DND-41 (cell line): Measurements from ENCODE around the gene WDR62.

Experiments
- ATAC-seq: fragments of 200-7000 bp; cut with Tn5 transposase; 3 replicates; pipeline ENCODE4 v1.9.1; 2021; ENCODE audit warnings: low read depth; ENCODE audit not compliant: insufficient read depth
- DNase-seq: peaks from one replicate; pipeline ENCODE4 v3.0.0-alpha.2; 2020
- H2AFZ ChIP-seq: 2 replicates; pipeline ENCODE4 v1.6.0; 2012; ENCODE audit warnings: low read depth, low read length
- H3K27ac ChIP-seq: 2 replicates; pipeline ENCODE4 v1.5.1; 2012; ENCODE audit warnings: low read length, inconsistent platforms
- H3K27me3 ChIP-seq: fragments of 200-600 bp; sonication (generic); 2 replicates; pipeline ENCODE4 v1.6.0; 2012; ENCODE audit warnings: low read length, mild to moderate bottlenecking, inconsistent platforms; ENCODE audit not compliant: insufficient read depth, poor library complexity
- H3K36me3 ChIP-seq: 2 replicates; pipeline ENCODE4 v1.5.1; 2012; ENCODE audit warnings: low read length, inconsistent platforms; ENCODE audit not compliant: insufficient read depth
- H3K4me1 ChIP-seq: 2 replicates; pipeline ENCODE4 v1.5.1; 2012; ENCODE audit warnings: mild to moderate bottlenecking, low read length; ENCODE audit not compliant: insufficient read depth
- H3K4me2 ChIP-seq: 2 replicates; pipeline ENCODE4 v1.6.0; 2012; ENCODE audit warnings: mild to moderate bottlenecking, moderate library complexity, low read length, inconsistent platforms; ENCODE audit not compliant: insufficient read depth
- H3K4me3 ChIP-seq, 2 experiments: fragments of 200-600 bp in 1 of 2; shearing (Covaris generic) in 1 of 2; 2 replicates each; pipeline ENCODE4 v1.5.1; 2012 to 2016; ENCODE audit warnings: inconsistent platforms in 2 of 2, low read length in 2 of 2, mild to moderate bottlenecking in 2 of 2, low read depth in 1 of 2, moderate library complexity in 1 of 2
- H3K79me2 ChIP-seq: 2 replicates; pipeline ENCODE4 v1.6.0; 2012; ENCODE audit warnings: low read length, inconsistent platforms; ENCODE audit not compliant: insufficient read depth
- H3K9ac ChIP-seq: 2 replicates; pipeline ENCODE4 v1.6.0; 2012; ENCODE audit warnings: low read depth, mild to moderate bottlenecking, inconsistent platforms, low read length, moderate library complexity
- H3K9me3 ChIP-seq: 2 replicates; pipeline ENCODE4 v1.5.1; 2012; ENCODE audit warnings: low read length, moderate library complexity, mild to moderate bottlenecking, inconsistent platforms; ENCODE audit not compliant: insufficient read depth, severe bottlenecking
- H4K20me1 ChIP-seq: 2 replicates; pipeline ENCODE4 v1.6.0; 2012; ENCODE audit warnings: low read length; ENCODE audit not compliant: insufficient read depth
- EZH2 ChIP-seq: IDR thresholded peaks from 3 replicates; pipeline ENCODE4 v1.6.1; 2012; ENCODE audit warnings: borderline replicate concordance, low read depth, mild to moderate bottlenecking, moderate library complexity, low read length, inconsistent platforms; ENCODE audit not compliant: severe bottlenecking
- TF ChIP-seq, protein P1 (sequence below): IDR thresholded peaks from 2 replicates; pipeline ENCODE4 v1.5.1; 2012; ENCODE audit warnings: borderline replicate concordance, low read length, moderate library complexity, mild to moderate bottlenecking; ENCODE audit not compliant: poor library complexity, severe bottlenecking; ENCODE audit errors: extremely low read depth

WDR62 gene

DNA sequence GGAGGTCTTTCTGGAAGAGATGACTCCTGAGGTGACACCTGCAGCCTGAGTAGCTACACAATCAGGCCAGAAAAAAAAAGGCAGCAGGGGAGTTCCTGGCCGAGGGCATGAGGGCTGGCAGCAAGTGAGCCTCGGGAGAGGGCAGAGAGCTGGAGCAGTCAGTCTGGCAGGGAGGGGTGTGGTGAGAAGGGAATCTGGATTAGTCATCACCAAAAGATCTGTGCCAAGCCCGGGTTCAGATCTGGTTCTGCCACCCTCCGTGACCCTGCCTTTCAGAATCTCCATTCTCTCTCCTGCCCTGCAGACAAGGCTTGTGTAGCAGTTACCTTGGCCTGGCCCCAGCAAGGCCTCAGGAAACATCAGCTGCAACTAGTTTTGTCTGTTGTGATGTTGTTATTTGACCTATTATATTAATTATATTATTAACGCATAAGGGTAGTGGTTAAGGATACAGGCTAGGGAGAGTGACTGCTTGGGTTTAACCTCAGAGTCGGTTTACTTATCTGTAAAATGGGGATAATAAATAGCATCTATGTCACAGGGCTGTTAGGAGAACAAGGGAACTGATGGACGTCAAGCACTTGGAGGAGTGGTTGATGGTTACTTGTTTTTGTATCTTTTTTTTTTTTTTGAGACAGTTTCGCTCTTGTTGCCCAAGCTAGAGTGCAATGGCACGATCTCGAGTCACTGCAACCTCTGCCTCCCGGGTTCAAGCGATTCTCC lies 82.4 kb downstream of the WDR62 start:
- ATAC-seq (no peak), DNase-seq (no peak)
- H3K9me3 ChIP-seq, result no peaks in the 10 kb centered on the region
- H3K4me3 ChIP-seq, result no peak overlapping the region
- no peak overlapping the region for H3K4me2 ChIP-seq
- peaks cover 4% of the 10 kb centered on the region; the same call in 1 of the 2 replicates for H3K36me3 ChIP-seq
- H3K27me3 ChIP-seq, result no peaks in the 10 kb centered on the region
- peaks cover 22% of the 10 kb centered on the region for H3K4me1 ChIP-seq
- no peak overlapping the region for H3K9ac ChIP-seq
- no peak overlapping the region for H2AFZ ChIP-seq
- H3K79me2 ChIP-seq, result peaks cover 19% of the 10 kb centered on the region
- TF ChIP-seq EZH2, result no peak
- TF ChIP-seq, protein P1, sequence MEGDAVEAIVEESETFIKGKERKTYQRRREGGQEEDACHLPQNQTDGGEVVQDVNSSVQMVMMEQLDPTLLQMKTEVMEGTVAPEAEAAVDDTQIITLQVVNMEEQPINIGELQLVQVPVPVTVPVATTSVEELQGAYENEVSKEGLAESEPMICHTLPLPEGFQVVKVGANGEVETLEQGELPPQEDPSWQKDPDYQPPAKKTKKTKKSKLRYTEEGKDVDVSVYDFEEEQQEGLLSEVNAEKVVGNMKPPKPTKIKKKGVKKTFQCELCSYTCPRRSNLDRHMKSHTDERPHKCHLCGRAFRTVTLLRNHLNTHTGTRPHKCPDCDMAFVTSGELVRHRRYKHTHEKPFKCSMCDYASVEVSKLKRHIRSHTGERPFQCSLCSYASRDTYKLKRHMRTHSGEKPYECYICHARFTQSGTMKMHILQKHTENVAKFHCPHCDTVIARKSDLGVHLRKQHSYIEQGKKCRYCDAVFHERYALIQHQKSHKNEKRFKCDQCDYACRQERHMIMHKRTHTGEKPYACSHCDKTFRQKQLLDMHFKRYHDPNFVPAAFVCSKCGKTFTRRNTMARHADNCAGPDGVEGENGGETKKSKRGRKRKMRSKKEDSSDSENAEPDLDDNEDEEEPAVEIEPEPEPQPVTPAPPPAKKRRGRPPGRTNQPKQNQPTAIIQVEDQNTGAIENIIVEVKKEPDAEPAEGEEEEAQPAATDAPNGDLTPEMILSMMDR, result no peak
- H4K20me1 ChIP-seq, result peaks cover 10% of the 10 kb centered on the region
- no peak overlapping the region for H3K27ac ChIP-seq

DNA sequence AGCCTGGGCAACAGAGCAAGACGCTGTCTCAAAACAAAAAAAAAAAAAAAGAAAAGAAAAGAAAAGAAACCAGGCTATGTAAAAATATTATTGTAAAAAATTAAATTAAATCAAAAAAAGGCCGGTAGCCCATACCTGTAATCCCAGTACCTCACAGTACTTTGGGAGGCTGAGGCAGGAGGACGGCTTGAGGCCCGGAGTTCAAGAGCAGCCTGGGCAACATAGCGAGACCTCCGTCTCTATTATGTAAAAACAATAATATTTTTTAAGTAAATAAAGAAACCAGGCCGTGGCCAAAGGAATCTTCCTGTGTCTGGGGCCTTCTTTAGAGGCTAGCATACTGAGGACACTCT lies 84.4 kb downstream of the WDR62 start:
- ATAC-seq (no peak), DNase-seq (no peak)
- H3K9ac ChIP-seq, result peak overlapping the region; percentile 83
- peaks cover 14% of the 10 kb centered on the region for H4K20me1 ChIP-seq
- peaks cover 24% of the 10 kb centered on the region for H3K79me2 ChIP-seq
- peak overlapping the region; percentile 82 for H2AFZ ChIP-seq
- peak overlapping the region; percentile 87 for H3K27ac ChIP-seq
- peak overlapping the region; percentile 77 for H3K4me2 ChIP-seq
- H3K36me3 ChIP-seq, result peaks cover 17% of the 10 kb centered on the region
- H3K27me3 ChIP-seq, result no peaks in the 10 kb centered on the region
- peak overlapping the region; percentile 75 to 80; a peak in 3 of 4 replicates for H3K4me3 ChIP-seq
- H3K9me3 ChIP-seq, result no peaks in the 10 kb centered on the region
- TF ChIP-seq EZH2, result no peak
- TF ChIP-seq, protein P1, result no peak
- peaks cover 22% of the 10 kb centered on the region for H3K4me1 ChIP-seq

- Histone ChIP-seq H3K4me1 (peaks cover 22% of the 10 kb centered on the region), H3K36me3 (peaks cover 22% of the 10 kb centered on the region), H3K4me2 (peak within 1 kb of the TSS; percentile 77), H3K9me3 (no peaks in the 10 kb centered on the region), H3K27me3 (no peaks in the 10 kb centered on the region), H3K4me3 (peak within 1 kb of the TSS; percentile 75 to 80), H4K20me1 (peaks cover 14% of the 10 kb centered on the region), H3K27ac (peak within 1 kb of the TSS; percentile 87), H3K79me2 (peaks cover 24% of the 10 kb centered on the region), H2AFZ (peak within 1 kb of the TSS; percentile 82), H3K9ac (peak within 1 kb of the TSS; percentile 83)
- DNase-seq (peak; percentile 94), ATAC-seq (peak; percentile 79)
- no peak for TF ChIP-seq EZH2
- TF ChIP-seq, protein P1, result peak; percentile 24
Observed at GRCh38 chr19:36139473-36140303, 85.0 kb downstream of the WDR62 start, which contains the start of gene CAPNS1. Gene CAPNS1, plus strand, starts transcription at chr19:36140066. Its CDS starts 946 bp downstream, at chr19:36141012.
